22Rv1 (cell line): ENCODE data around the gene AP3M1.

Experiments used
- CTCF ChIP-seq: fragments of 450-650 bp; IDR thresholded peaks from 2 replicates; pipeline ENCODE4 v1.5.1; 2017; ENCODE audit warnings: mild to moderate bottlenecking
- ZFX ChIP-seq: fragments of 450-650 bp; IDR thresholded peaks from 2 replicates; pipeline ENCODE4 v1.6.1; 2017; ENCODE audit warnings: antibody characterized with exemption, borderline replicate concordance

- no peak for TF ChIP-seq CTCF
- no peak for TF ChIP-seq ZFX
Measured at GRCh38 chr10:74092372-74092771, 58.3 kb downstream of the AP3M1 start.
